ENCODE data around the gene SMYD3. TPM values are rescaled to one million over a fixed set of nuclear protein-coding genes. Genes with fewer than 3 reads are reported as not detected.
A peak's percentile ranks its signal among the peaks of the same experiment; 100 is the strongest.

Gene SMYD3
- polyA plus RNA-seq, 1 donor from 2014 or later = 48.6 TPM

- Histone ChIP-seq H3K36me3 (ENCODE audit: insufficient read depth, low read length) (no peaks in the 10 kb centered on the region), H3K4me2 (ENCODE audit: low read length) (no peak overlapping the region), H3K9me3 (ENCODE audit: low read length) (no peaks in the 10 kb centered on the region), H4K20me1 (ENCODE audit: insufficient read depth) (no peaks in the 10 kb centered on the region), H3K9ac (ENCODE audit: low read length) (no peak overlapping the region), H2AFZ (ENCODE audit: low read depth, low read length) (no peak overlapping the region), H3K27ac (ENCODE audit: low read length) (no peak overlapping the region), H3K4me3 (ENCODE audit: low read length) (no peak overlapping the region), H3K27me3 (ENCODE audit: insufficient read depth, low read depth, low read length) (no peaks in the 10 kb centered on the region), H3K9me2 (ENCODE audit: insufficient read depth, low read length) (no peaks in the 10 kb centered on the region), H3K79me2 (replicated peaks; ENCODE audit: insufficient read depth, low read length) (no peaks in the 10 kb centered on the region), H3F3A (ENCODE audit: insufficient read depth, low read length, poor library complexity, severe bottlenecking) (no peaks in the 10 kb centered on the region)
- peak; percentile 79 for TF ChIP-seq REST (IDR thresholded peaks at IDR 0.05; ENCODE audit: borderline replicate concordance)
- no peak for TF ChIP-seq TAF1 (IDR thresholded peaks at IDR 0.05; ENCODE audit: low read depth)
These were observed 71.5 kb downstream of the SMYD3 start for GRCh38 chr1:246435421-246436041.

GRCh38 chr1:246434335-246434734, 72.7 kb downstream of the SMYD3 start:
- H2AFZ ChIP-seq (ENCODE audit: low read depth, low read length) = no peak overlapping the region
- TF ChIP-seq SMC3 (conservative IDR thresholded peaks at IDR 0.05; ENCODE audit: poor library complexity) (no peak), EZH2 (IDR thresholded peaks at IDR 0.05; ENCODE audit: borderline replicate concordance, insufficient read depth, low read length, poor library complexity, severe bottlenecking) (no peak), RAD21 (conservative IDR thresholded peaks at IDR 0.05) (no peak), MXI1 (conservative IDR thresholded peaks at IDR 0.05; ENCODE audit: poor library complexity, severe bottlenecking) (no peak), CTCF (IDR thresholded peaks at IDR 0.05; ENCODE audit: poor library complexity, severe bottlenecking) (no peak), TAF1 (IDR thresholded peaks at IDR 0.05; ENCODE audit: low read depth) (no peak), POLR2AphosphoS5 (IDR thresholded peaks at IDR 0.05) (no peak), EP300 (conservative IDR thresholded peaks at IDR 0.05; ENCODE audit: poor library complexity, severe bottlenecking) (no peak), REST (IDR thresholded peaks at IDR 0.05; ENCODE audit: borderline replicate concordance) (no peak)
- no peaks in the 10 kb centered on the region for H3K27me3 ChIP-seq (ENCODE audit: insufficient read depth, low read depth, low read length)
- no peaks in the 10 kb centered on the region for H3K9me3 ChIP-seq (ENCODE audit: low read length)
- no peaks in the 10 kb centered on the region for H3F3A ChIP-seq (ENCODE audit: insufficient read depth, low read length, poor library complexity, severe bottlenecking)
- H4K20me1 ChIP-seq (ENCODE audit: insufficient read depth) = no peaks in the 10 kb centered on the region
- no peak overlapping the region for H3K27ac ChIP-seq (ENCODE audit: low read length)
- no peaks in the 10 kb centered on the region for H3K36me3 ChIP-seq (ENCODE audit: insufficient read depth, low read length)
- no peak overlapping the region for H3K9ac ChIP-seq (ENCODE audit: low read length)
- H3K9me2 ChIP-seq (ENCODE audit: insufficient read depth, low read length) = no peaks in the 10 kb centered on the region
- no peak overlapping the region for H3K4me3 ChIP-seq (ENCODE audit: low read length)
- H3K4me2 ChIP-seq (ENCODE audit: low read length) = no peak overlapping the region
- H3K79me2 ChIP-seq (replicated peaks; ENCODE audit: insufficient read depth, low read length) = no peaks in the 10 kb centered on the region

Measured in neural cell (in vitro differentiated cells).